WTC11 (cell line): ENCODE measurements around the gene CACNB4. TPM values are rescaled to one million over a fixed set of nuclear protein-coding genes. Genes with fewer than 3 reads are reported as not detected.

ENCODE experiments used
- ATAC-seq: fragments of 200-7000 bp; cut with Tn5 transposase; 2 replicates; pipeline ENCODE4 v1.10.0; 2021; ENCODE audit warnings: mild to moderate bottlenecking, moderate library complexity
- CTCF ChIA-PET: fragments of 300-600 bp; sonication (Branson Sonifier 250); formaldehyde crosslinking; loops from one replicate; lab custom pipeline; 2021; ENCODE audit warnings: antibody characterized with exemption; lab: Charles Lee
- POLR2A ChIA-PET: fragments of 350-600 bp; sonication (Branson Sonifier 250); formaldehyde crosslinking; loops from one replicate; lab custom pipeline; 2021; ENCODE audit warnings: antibody characterized with exemption; lab: Charles Lee
- DNase-seq: peaks from one replicate; pipeline ENCODE4 v3.0.0; 2021; ENCODE audit warnings: low spot score
- H3K27ac Mint-ChIP-seq: 2 replicates; pipeline ENCODE4 v1.8.0; 2021; ENCODE audit warnings: mixed read lengths
- H3K27me3 Mint-ChIP-seq: 2 replicates; pipeline ENCODE4 v1.8.0; 2021; ENCODE audit warnings: low read depth, mild to moderate bottlenecking, moderate library complexity, mixed read lengths
- H3K36me3 Mint-ChIP-seq: 2 replicates; pipeline ENCODE4 v1.8.0; 2021; ENCODE audit warnings: mixed read lengths
- H3K4me1 Mint-ChIP-seq: 2 replicates; pipeline ENCODE4 v1.8.0; 2022; ENCODE audit warnings: mixed read lengths
- H3K4me3 Mint-ChIP-seq: 2 replicates; pipeline ENCODE4 v1.8.0; 2021; ENCODE audit warnings: mild to moderate bottlenecking, moderate library complexity, mixed read lengths
- H3K9me3 Mint-ChIP-seq: 2 replicates; pipeline ENCODE4 v1.8.0; 2021; ENCODE audit warnings: mixed read lengths
- ATF6 ChIP-seq: sonication (generic); formaldehyde crosslinking; IDR thresholded peaks from 2 replicates; pipeline ENCODE4 v1.8.1; 2023; ENCODE audit warnings: mild to moderate bottlenecking, missing genetic modification reagents
- FOXJ3 ChIP-seq: sonication (generic); formaldehyde crosslinking; IDR thresholded peaks from 2 replicates; pipeline ENCODE4 v1.9.0; 2021; ENCODE audit warnings: missing genetic modification reagents, mild to moderate bottlenecking, borderline replicate concordance
- GABPB1 ChIP-seq: sonication (generic); formaldehyde crosslinking; IDR thresholded peaks from 2 replicates; pipeline ENCODE4 v1.8.1; 2023; ENCODE audit warnings: mild to moderate bottlenecking, missing genetic modification reagents
- HMGA2 ChIP-seq: fragments of 250-450 bp; sonication (Bioruptor Pico); IDR thresholded peaks from 2 replicates; pipeline ENCODE4 v1.4.0; 2021; ENCODE audit warnings: mild to moderate bottlenecking, moderate library complexity
- IRF1 ChIP-seq: sonication (generic); formaldehyde crosslinking; IDR thresholded peaks from 2 replicates; pipeline ENCODE4 v1.8.0; 2023; ENCODE audit warnings: missing genetic modification reagents
- JUN ChIP-seq: sonication (generic); formaldehyde crosslinking; IDR thresholded peaks from 2 replicates; pipeline ENCODE4 v1.8.0; 2023; ENCODE audit warnings: mild to moderate bottlenecking, missing genetic modification reagents
- MXD4 ChIP-seq: fragments of 250-450 bp; sonication (Bioruptor Pico); IDR thresholded peaks from 2 replicates; pipeline ENCODE4 v1.8.0; 2021; ENCODE audit warnings: mild to moderate bottlenecking, moderate library complexity, borderline replicate concordance
- MYBL2 ChIP-seq: sonication (generic); formaldehyde crosslinking; IDR thresholded peaks from 2 replicates; pipeline ENCODE4 v1.8.1; 2023; ENCODE audit warnings: mild to moderate bottlenecking, moderate library complexity, missing genetic modification reagents
- PRDM15 ChIP-seq: sonication (generic); formaldehyde crosslinking; IDR thresholded peaks from 2 replicates; pipeline ENCODE4 v1.8.0; 2022; ENCODE audit warnings: missing genetic modification reagents
- PRRX2 ChIP-seq: fragments of 250-450 bp; sonication (Bioruptor Pico); IDR thresholded peaks from 2 replicates; pipeline ENCODE4 v1.8.0; 2021; ENCODE audit warnings: mild to moderate bottlenecking
- SMAD3 ChIP-seq: sonication (generic); formaldehyde crosslinking; IDR thresholded peaks from 2 replicates; pipeline ENCODE4 v1.8.0; 2022; ENCODE audit warnings: missing genetic modification reagents, mild to moderate bottlenecking, borderline replicate concordance
- TEAD4 ChIP-seq: sonication (generic); formaldehyde crosslinking; IDR thresholded peaks from 2 replicates; pipeline ENCODE4 v1.8.0; 2022; ENCODE audit warnings: mild to moderate bottlenecking, missing genetic modification reagents
- USF1 ChIP-seq: sonication (generic); formaldehyde crosslinking; IDR thresholded peaks from 2 replicates; pipeline ENCODE4 v1.8.0; 2022; ENCODE audit warnings: mild to moderate bottlenecking, missing genetic modification reagents
- ZBTB21 ChIP-seq: sonication (generic); formaldehyde crosslinking; IDR thresholded peaks from 2 replicates; pipeline ENCODE4 v1.8.1; 2023; ENCODE audit warnings: mild to moderate bottlenecking, missing genetic modification reagents, borderline replicate concordance
- ZNF317 ChIP-seq: sonication (generic); formaldehyde crosslinking; IDR thresholded peaks from 2 replicates; pipeline ENCODE4 v1.8.1; 2023; ENCODE audit warnings: low read depth, mild to moderate bottlenecking, moderate library complexity, missing genetic modification reagents, borderline replicate concordance
- ZNF532 ChIP-seq: fragments of 250-450 bp; sonication (Bioruptor Pico); IDR thresholded peaks from 2 replicates; pipeline ENCODE4 v1.9.0; 2021; ENCODE audit warnings: mild to moderate bottlenecking, borderline replicate concordance
- ZSCAN18 ChIP-seq: fragments of 250-450 bp; sonication (Bioruptor Pico); IDR thresholded peaks from 2 replicates; pipeline ENCODE4 v2.1.2; 2022; ENCODE audit warnings: mild to moderate bottlenecking, moderate library complexity
- total RNA-seq: library from RNA; stranded (reverse); gene quantifications from 3 replicates; pipeline ENCODE4 v1.2.3, GENCODE V29; 2021

CACNB4 gene
- total RNA-seq, 1 experiment from 2014 or later, result 4.7 TPM

GRCh38 chr2:151880586-151880985 lies 218.3 kb downstream of the CACNB4 start:
- POLR2A ChIA-PET, result no interaction called here
- TF ChIP-seq IRF1 (CRISPR knock-in tag) (no peak), TEAD4 (no peak), PRRX2 (CRISPR knock-in tag) (no peak), ZNF532 (CRISPR knock-in tag) (no peak), HMGA2 (no peak)
- TF ChIP-seq, all 79 proteins: peak for 0
- Mint-ChIP-seq H3K27me3 (no peaks in the 10 kb centered on the region), H3K9me3 (peaks cover 4% of the 10 kb centered on the region), H3K4me3 (no peak overlapping the region), H3K36me3 (peaks cover 2% of the 10 kb centered on the region; the same call in 1 of the 2 replicates), H3K4me1 (peaks cover 6% of the 10 kb centered on the region), H3K27ac (no peak overlapping the region)
- CTCF ChIA-PET, result interaction anchor here (2.2 kb wide), 1 partner anchor 118 kb away, joined by 5 read pairs; no protein-coding TSS in a partner anchor
- DNase-seq (no peak), ATAC-seq (no peak)

- ATAC-seq (no peak), DNase-seq (no peak)
- H3K4me1 Mint-ChIP-seq, result peaks cover 6% of the 10 kb centered on the region
- H3K36me3 Mint-ChIP-seq, result peaks cover 5% of the 10 kb centered on the region
- 0 out of 2 replicates have a peak overlapping the region, but pooled peaks have one; percentile 75 for H3K27ac Mint-ChIP-seq
- CTCF ChIA-PET, result interaction anchor here (1.0 to 1.5 kb wide), 2 partner anchors 13 to 120 kb away, joined by 3 to 4 read pairs; no protein-coding TSS in a partner anchor
- H3K9me3 Mint-ChIP-seq, result peaks cover 6% of the 10 kb centered on the region
- H3K4me3 Mint-ChIP-seq, result no peak overlapping the region
- POLR2A ChIA-PET, result no interaction called here
- no peaks in the 10 kb centered on the region for H3K27me3 Mint-ChIP-seq
- no peak for TF ChIP-seq FOXJ3 (CRISPR knock-in tag)
- TF ChIP-seq USF1 (CRISPR knock-in tag), result no peak
- no peak for TF ChIP-seq ZSCAN18 (CRISPR knock-in tag)
- TF ChIP-seq MXD4, result no peak
- no peak for TF ChIP-seq JUN
- TF ChIP-seq MYBL2 (CRISPR knock-in tag), result no peak
- no peak for TF ChIP-seq ATF6
- no peak for TF ChIP-seq ZNF317 (CRISPR knock-in tag)
- no peak for TF ChIP-seq PRDM15 (CRISPR knock-in tag)
- TF ChIP-seq HMGA2, result no peak
- TF ChIP-seq ZBTB21 (CRISPR knock-in tag), result no peak
- no peak for TF ChIP-seq GABPB1 (CRISPR knock-in tag)
- no peak for TF ChIP-seq SMAD3 (CRISPR knock-in tag)
- TF ChIP-seq, all 79 proteins: peak for 0
Observed at GRCh38 chr2:151878655-151879563, 219.9 kb downstream of the CACNB4 start.
